ENCODE data around the gene MLANA.

The MLANA gene

DNA sequence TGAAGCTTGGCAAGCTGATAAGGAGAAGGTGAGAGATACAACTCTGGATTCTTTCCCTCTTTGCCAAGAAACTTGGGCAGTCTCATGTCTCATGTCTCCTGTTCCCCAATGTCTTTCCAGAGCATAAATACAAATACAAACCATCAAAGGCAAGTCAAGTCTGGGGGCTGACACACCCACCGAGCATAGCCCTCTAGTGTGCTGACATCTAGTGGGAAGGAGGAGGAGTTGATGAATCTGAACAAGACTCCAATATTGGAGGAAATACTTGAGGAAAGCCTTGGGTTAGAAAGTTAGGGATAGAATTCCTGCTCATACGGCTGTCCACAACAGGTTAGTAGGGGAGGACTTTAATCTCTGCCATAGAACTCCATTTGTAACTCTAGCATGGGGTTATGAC, 8.6 kb downstream of the MLANA start:
- DNase-seq (ENCODE audit: low read depth) = no peak

DNA sequence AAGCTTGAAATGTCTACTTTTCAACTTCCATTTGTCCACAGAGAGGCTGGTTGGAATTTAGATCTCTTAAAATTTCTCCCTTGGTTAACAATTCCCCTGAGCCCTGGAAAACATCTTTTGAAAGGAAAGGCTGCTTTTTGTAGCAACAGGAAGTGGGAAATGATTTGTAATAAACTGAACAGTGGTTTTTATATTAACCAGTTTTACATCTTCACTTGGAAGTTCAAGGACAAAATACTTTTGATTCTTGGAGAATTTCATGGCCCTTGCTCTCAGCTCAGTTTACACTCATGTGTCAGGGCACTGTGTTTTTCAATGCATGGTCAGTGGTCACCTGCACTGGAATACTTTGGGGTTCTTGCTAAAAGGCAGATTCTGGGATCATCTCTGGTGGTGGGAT, 9.9 kb downstream of the MLANA start:
- no peak for DNase-seq (ENCODE audit: low read depth)

DNA sequence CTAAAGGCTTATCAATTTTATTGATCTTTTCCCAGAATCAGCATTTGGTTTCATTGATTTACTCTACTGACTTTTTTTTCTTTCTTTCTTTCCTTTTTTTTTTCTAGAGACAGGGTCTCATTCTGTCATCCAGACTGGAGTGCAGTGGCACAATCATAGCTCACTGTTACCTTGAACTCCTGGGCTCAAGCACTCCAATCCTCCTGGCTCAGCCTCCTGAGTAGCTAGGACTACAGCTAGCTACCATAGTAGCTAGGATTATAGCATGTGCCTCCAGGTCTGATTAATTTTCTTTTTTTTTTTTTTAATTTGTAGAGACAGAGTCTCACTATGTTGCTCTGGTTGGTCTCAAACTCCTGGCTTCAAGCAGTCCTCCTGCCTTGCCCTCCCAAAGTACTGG, 11.7 kb downstream of the MLANA start:
- DNase-seq (ENCODE audit: low read depth) = no peak

DNA sequence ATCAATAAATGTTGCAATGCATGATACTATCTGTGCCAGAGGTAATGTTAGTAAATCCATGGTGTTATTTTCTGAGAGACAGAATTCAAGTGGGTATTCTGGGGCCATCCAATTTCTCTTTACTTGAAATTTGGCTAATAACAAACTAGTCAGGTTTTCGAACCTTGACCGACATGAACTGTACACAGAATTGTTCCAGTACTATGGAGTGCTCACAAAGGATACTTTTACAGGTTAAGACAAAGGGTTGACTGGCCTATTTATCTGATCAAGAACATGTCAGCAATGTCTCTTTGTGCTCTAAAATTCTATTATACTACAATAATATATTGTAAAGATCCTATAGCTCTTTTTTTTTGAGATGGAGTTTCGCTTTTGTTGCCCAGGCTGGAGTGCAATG, 18.2 kb downstream of the MLANA start:
- no peak for DNase-seq (ENCODE audit: low read depth)

DNA sequence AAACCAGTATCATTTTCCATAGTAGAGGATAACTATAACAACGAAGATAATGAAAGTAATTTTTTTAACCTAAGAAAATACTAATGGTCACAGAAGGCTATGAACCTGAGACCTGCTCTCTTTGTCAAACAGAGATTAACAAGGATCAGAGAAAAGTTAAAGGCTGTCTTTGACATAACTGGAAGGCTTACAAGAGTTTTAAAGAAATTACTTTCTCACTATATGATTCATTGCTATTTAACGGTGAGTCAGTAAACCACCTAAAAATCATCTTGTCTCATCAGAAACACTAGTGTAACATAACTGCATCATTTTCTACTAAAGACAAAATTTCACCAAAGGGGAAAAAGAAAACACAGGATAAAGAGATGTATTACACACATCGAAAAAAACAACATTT, 19.3 kb downstream of the MLANA start:
- no peak for DNase-seq (ENCODE audit: low read depth)

DNA sequence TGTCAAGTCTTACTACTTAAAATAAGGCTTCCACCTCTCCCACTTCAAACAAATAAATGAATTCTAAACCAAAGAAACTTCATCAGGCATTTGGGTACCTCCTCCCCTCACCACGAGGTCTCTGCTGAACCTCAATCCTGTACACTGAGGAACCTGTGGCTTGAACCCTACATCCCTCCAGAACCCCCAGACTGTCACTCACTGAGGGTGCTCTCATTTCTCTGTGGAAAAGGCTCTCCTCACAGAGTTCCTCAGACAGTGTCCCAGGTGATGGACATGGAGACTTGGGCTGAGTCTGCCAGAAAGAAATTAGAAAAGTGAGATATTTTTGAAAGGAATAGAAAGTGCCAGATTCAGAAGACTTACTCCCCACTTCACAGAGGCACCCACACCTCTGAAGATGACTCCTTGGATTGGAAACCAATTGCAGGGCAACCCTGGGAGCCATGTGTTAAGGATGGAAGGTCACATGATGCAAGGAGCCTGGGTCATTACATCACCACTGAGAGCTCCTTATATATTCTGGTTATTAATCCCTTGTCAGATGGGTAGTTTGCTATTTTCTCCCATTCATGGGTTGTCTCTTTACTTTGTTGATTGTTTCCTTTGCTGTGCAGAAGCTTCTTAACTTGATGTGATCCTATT, 19.8 kb downstream of the MLANA start:
- no peak for DNase-seq (ENCODE audit: low read depth)

DNA sequence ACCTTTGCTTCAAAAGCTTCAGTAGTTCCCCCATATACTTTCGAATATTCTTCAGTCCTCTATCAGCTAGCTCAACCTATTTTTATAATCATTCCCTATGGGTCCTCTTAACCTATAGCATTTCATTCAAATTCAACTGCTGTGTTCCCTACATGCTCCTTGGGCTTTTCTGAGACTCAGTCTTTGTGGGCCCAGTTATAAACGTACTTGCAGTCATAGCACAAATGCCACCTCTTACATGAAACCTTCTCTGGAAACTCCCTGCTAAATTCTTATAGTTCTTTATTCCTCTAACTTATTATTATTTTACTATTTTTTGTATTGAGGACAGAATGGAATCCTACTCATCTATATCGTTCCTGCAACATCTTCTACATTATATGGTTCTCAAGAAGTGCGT, 24.7 kb downstream of the MLANA start:
- DNase-seq (ENCODE audit: low read depth) = no peak

DNA sequence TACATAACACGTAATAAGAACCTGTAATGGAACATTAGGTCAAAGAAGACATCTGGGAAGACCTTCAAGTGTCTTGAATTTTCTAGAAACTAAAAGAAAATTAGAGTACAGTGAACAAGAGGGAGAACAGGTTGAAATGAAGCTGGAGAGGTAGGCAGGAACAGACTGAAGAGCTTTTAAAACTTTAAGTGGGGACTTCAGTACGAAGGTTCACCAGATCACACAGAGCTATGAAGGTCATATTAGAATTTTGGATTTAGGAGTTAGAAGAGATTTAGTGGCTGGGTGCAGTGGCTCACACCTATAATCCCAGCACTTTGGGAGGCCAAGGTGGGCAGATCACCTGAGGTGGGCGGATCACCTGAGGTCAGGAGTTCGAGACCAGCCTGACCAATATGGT, 26.6 kb downstream of the MLANA start:
- no peak for DNase-seq (ENCODE audit: low read depth)

DNA sequence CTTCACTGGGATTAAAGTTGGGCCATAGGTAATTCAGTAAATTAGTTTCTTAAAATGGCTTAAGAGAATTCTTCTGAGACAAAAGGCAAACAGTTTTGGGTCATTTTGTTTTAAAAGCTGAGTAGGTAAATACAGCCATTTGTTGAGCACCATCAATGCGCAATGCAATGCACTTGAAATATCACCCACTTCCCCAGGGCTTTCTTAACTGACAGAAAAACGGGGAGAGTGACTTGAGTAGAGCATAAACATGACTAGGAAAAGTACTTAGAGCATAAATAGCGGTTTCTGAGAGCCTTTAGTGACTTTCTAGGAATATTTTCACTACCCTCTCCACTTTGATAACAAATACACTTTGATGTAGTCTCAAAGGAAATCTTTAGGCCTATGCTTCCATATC, 27.2 kb downstream of the MLANA start:
- no peak for DNase-seq (ENCODE audit: low read depth)

DNA sequence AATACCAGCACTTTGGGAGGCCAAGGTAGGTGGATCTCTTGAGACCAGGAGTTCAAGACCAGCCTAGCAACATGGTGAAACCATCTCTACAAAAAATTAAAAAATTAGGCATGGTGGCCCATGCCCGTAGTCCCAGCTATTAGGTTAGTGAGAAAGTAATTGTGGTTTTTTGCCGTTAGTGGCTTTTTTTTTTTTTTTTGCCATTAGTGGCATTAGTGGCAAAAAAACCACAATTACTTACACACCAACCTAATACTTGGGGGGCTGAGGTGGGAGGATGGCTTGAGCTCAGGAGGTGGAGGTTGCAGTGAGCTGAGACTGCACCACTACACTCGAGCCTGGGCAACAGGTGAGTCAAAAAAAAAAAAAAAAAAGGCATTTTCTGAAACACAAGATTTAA, 27.8 kb downstream of the MLANA start:
- no peak for DNase-seq (ENCODE audit: low read depth)

DNA sequence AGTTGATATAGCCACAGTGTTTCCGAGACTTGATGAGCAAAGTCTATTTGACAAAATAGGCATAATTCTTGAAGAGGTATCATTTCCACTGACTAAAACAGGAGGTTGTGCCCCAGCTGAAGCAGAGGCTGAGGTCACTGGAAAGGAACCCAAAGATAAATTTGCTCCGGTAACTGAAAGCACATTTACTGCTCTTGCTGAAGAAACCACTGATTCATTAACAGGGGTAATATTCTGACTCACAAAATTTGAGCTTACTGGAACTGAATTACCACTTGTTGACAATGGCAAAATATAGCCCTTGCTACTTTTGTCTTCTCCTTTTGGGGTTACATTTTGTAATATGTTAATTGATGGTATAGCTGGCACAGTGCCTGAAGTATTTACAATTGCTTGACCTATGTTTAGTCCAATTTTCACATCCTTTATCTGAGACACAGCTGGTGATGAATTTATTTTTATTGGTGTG, 30.2 kb downstream of the MLANA start:
- no peak for DNase-seq (ENCODE audit: low read depth)

DNA sequence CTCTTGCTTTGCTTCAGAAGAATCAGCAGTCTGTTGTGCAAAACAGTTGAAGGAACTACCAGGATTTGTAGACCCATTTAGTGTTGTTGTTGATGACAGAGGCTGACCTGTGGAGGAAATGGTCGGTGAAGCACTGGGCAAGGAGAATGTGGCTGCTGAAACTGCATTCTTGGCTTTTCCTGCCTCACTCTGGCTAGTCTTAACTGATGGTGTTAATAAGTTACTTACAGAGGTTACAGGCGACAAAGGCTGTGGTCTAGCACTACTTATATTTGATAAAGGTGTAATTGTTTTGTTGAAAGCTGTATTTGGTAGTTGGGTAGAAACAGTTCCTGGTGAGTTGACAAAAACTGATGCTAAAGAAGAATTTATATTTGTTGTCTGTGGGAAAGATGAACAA, 31.5 kb downstream of the MLANA start:
- no peak for DNase-seq (ENCODE audit: low read depth)

DNA sequence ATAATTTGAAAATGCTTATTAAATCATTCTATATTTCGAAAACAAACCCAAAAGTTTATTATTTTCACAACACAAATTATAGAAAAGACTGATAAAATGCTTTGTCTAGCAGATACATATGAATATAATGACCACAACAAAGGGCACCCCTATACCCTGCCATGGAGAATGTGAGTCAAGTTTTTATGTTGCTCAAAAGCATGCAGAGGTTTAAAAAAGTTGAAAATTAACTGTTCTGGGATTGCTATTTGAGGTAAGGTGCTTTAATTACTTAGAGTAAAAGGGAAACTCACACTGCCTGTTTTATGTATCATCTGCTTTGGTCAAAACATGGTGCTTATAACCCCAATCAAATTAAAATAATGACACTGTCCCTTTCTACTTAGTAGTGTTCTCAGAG, 41.0 kb downstream of the MLANA start:
- no peak for DNase-seq (ENCODE audit: low read depth)

DNA sequence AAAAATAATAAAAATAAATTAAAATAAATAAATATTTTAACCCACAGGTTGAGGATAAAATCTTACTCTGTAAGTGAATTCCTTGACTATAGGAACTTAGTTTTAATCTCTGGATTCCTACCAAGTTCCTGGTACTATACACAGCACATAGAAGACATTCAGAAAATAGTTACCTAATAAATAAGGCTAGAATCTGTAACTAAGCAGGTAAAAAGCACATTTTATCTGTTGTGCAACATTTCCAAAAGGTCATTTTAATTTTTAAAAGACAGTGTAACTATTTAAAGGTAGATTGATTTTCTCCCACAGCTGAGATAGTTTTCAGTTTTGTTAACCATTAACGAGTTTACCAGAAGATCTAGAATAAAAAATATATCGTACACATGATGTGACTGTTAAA, 47.8 kb downstream of the MLANA start:
- no peak for DNase-seq (ENCODE audit: low read depth)

DNA sequence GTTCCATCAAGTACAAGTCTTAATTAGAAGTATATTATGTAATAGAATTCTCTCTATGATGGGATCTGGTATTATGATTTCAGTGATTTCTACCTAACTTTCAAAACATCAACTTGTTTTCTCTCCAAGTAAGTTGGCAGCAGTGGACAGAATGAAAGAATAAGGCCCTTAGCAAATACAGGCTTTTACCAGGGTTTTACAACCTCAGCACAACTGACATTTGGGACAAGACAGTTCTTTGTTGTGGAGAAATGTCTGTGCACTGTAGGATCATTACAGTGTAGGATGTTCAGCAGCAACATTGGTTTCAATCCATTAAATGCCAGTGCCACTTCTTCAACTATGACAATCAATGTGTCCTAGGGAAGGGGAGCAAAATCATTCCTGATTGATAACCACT, 48.8 kb downstream of the MLANA start:
- DNase-seq (ENCODE audit: low read depth) = no peak

DNA sequence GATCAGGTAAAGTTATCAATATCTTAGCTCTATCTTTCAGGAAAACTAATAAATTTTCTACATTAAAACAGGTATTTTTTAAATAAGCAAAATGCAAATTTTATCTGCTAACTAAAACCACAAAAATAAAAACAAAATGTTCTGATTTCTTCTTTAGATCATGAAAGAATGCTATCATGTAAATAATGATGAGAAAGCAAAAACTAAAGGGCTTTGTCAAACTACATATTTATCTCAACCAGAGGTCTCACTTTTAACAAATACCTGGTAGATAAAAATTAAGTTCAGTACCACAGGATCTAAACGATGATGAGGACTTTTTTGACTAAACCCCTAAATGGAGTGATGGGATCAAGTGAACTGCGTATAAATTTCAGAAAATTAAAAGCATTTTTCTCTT, 50.5 kb downstream of the MLANA start:
- DNase-seq (ENCODE audit: low read depth) = no peak

DNA sequence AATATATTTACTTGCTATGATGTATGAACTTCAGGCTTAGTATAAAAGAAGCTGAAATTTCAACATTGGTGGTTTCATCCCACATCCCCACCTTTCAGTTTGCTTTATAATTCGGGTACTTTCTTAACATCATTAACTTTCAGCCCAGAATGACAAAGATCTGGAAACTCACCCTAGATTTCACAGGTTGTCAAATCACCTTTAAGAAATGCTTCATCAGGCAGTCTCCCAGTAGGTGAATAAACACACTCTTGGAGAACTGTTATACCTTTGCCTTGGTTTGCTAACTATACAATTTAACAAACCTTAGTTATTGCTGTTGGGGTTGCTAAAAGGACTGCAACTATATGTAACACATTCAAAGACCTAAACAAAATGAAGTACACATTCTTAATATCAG, 54.4 kb downstream of the MLANA start:
- DNase-seq (ENCODE audit: low read depth) = no peak

DNA sequence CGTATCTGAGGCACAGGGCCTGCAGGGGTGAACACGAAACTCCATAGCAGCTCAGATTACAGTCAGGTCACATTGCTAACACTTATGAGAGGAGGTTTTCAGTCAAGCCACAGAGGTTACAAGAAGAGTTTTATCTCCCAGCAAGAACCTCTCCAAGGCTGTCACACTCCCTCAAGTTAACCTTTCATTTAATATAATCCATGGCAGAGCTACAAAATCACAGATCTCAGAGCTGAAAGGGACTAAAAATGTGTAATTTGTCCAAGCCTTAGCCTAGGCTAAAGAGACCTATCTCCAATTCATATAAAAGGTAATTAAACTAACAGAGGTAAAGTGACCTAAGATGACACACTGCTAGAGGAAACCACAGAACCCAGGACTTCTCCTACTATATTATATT, 57.2 kb downstream of the MLANA start:
- DNase-seq (ENCODE audit: low read depth) = no peak

DNA sequence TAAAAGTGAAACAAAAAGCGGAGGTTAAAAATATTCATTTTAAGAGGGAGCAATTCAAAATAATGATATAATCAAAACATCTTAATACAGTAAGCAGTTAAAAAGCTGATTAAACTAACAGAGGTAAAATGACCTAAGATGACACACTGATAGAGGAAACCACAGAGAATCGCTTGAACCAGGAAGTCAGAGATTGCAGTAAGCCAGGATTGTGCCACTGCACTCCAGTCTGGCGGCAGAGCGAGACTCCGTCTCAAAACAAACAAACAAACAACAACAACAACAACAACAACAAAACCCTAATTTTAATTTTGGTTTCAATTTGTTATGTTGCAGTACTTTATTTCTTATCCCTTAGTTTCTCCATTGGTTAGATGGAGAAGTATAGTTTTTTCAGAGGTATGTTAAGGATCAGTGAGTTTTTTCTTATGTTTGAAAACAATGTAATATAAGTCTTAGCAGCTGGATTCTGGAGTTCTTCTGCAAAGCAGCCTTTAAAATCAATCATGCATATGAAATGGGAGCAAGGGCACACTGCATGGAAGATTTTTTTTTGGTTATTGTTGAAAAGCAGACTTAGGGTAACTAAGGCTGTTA, 58.5 kb downstream of the MLANA start:
- DNase-seq (ENCODE audit: low read depth) = no peak

DNA sequence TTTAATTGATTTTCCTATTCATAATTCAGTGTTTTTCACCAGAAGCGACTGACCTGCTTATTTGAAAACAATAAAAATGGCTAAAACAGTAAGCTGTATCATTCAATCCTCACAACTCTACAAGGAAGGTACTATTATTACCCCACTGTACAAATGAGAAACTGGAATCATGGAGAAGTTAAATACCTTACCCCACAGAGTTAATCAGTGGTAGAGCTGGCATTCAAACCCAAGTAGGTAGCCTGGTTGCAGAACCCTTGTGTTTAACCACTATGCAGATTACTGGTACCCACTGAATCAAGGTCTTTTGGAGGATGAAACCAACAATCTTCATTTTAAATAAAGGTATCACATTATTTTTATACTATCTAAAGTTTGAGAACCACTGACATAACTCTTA, 59.6 kb downstream of the MLANA start:
- no peak for DNase-seq (ENCODE audit: low read depth)

DNA sequence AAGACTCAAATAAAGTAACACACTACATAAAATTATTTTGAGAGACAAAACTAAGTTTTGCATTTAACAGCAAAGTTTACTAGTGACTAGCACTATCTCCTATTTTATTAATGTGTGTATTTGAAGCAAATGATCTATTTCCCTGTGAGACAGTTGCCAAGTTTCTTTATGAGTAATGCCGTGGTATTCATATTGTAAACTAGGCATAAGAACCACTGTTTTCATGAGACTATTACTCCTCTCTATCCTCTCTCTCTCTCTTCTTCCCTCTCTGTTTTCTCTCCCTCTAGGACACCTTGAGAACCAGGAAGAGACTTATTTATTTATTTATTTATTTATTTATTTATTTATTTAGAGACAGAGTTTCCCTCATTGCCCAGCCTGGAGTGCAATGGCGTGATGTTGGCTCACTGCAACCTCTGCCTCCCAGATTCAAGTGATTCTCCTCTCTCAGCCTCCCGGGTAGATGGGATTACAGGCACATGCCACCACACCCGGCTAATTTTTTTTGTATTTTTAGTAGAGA, 61.1 kb downstream of the MLANA start:
- DNase-seq (ENCODE audit: low read depth) = no peak

DNA sequence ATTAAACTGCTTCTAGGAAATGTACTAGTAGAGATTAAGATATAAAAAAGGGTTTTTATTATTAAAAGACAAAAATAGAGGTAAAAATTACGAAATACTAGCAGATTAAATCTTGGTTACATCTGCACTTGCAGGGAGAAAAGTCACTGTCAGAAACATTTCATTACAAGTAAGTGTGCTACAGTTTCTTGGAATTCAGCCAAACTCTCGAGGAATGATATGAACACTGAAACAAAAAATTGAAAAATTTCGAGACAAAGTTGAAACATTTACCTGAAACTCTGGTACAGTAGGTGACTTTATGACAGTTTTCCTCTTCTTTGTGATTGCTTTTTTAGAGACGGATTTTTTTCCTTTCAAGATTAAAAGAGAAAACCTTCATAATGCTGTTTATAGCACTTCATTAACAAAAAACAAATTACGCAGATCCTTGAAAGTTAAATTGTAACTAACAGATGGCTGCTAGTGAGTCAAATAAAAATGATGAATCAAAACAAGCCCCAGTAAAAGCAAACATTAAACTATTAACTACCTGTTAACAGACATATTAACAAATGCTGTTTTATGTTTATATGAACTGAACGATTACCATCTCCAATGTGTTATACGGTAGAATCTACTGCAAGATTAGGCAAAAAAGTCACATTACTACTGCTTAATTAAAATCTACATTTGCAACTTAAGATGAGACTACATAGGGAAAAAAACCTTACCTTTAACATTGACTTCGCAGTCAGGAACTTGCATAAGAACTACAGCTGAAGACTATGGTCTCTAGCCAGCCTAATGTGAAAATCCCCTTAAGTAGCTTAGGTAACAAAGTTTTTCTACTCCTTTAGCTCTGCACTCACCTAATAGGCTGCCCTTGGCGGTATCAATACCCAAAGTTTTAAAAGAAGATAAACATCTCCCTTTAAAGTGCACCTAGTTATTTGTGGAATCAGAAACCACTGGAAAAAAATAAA, 63.3 kb downstream of the MLANA start:
- no peak for DNase-seq (ENCODE audit: low read depth)

DNA sequence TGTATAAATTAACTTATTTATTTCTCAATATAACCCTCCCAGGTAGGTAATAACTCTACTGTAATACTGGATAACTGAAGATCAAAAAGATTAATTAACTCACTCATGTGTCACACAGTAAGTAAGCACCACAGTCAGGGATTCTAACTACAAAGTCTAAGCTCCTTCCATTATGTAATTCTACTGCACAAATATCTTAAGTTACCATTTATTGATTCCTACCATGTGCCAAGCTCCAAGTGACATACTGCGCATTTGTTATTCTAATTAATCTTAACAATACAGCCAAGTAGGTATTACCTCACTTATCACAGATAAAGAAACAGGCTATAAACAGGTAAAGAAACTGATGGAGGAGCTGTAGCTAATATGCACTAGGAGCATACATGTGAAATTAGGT, 66.5 kb downstream of the MLANA start:
- DNase-seq (ENCODE audit: low read depth) = no peak

Measured in stimulated activated CD4-positive, alpha-beta T cell treated with anti-CD3 and anti-CD28 coated beads, Interleukin-2, amount 100 ng/mL, for 4 hours (primary cell).